Caco-2 (cell line): Measurements from ENCODE around the gene NDST1. TPM values are rescaled to one million over a fixed set of nuclear protein-coding genes. Genes with fewer than 3 reads are reported as not detected.

Experiments used
- BruUV-seq: library from RNA; stranded (reverse); fragments of 400-500 nt; replicated peaks from 2 replicates; lab custom pipeline; 2021; lab: Mats Ljungman, UMichigan
- CTCF ChIA-PET: fragments of 300-600 bp; sonication (Branson Sonifier 250); formaldehyde crosslinking; loops from one replicate; lab custom pipeline; 2022; ENCODE audit warnings: antibody characterized with exemption; lab: Charles Lee
- POLR2A ChIA-PET: fragments of 300-600 bp; sonication (Branson Sonifier 250); formaldehyde crosslinking; loops from one replicate; lab custom pipeline; 2022; ENCODE audit warnings: antibody characterized with exemption; lab: Charles Lee
- DNase-seq, 2 experiments: peaks; one replicate each; pipeline versions ENCODE4 v3.0.0 to v3.0.0-alpha.2; 2020 to 2022
- H3K27me3 ChIP-seq: replicated peaks from 2 replicates; pipeline ENCODE4 v1.6.0; 2011; ENCODE audit warnings: low read length; ENCODE audit not compliant: control insufficient read depth, insufficient read depth
- H3K36me3 ChIP-seq: 2 replicates; pipeline ENCODE4 v1.5.1; 2011; ENCODE audit warnings: low read length; ENCODE audit not compliant: control insufficient read depth, insufficient read depth
- H3K4me1 ChIP-seq: fragments of 250-450 bp; sonication (Bioruptor Pico); 2 replicates; pipeline ENCODE4 v1.5.1; 2020; ENCODE audit warnings: mild to moderate bottlenecking
- H3K4me3 ChIP-seq: 2 replicates; pipeline ENCODE4 v1.5.1; 2011; ENCODE audit warnings: low read depth, mild to moderate bottlenecking, control low read depth, low read length
- H3K9me3 ChIP-seq: fragments of 250-450 bp; sonication (Bioruptor Pico); 2 replicates; pipeline ENCODE4 v1.5.1; 2020; ENCODE audit warnings: mild to moderate bottlenecking, moderate library complexity
- H3K27ac Mint-ChIP-seq: one replicate; pipeline ENCODE4 v1.8.0; 2022; ENCODE audit warnings: mixed read lengths; ENCODE audit not compliant: unreplicated experiment
- H3K27me3 Mint-ChIP-seq: one replicate; pipeline ENCODE4 v1.8.0; 2022; ENCODE audit warnings: mixed read lengths; ENCODE audit not compliant: insufficient read depth, unreplicated experiment
- H3K36me3 Mint-ChIP-seq: one replicate; pipeline ENCODE4 v1.8.0; 2022; ENCODE audit warnings: mild to moderate bottlenecking, mixed read lengths; ENCODE audit not compliant: insufficient read depth, unreplicated experiment
- H3K4me1 Mint-ChIP-seq: one replicate; pipeline ENCODE4 v1.8.0; 2022; ENCODE audit warnings: low read depth, mixed read lengths; ENCODE audit not compliant: unreplicated experiment
- H3K4me3 Mint-ChIP-seq: one replicate; pipeline ENCODE4 v1.8.0; 2022; ENCODE audit warnings: mild to moderate bottlenecking, moderate library complexity, mixed read lengths; ENCODE audit not compliant: unreplicated experiment
- H3K9me3 Mint-ChIP-seq: one replicate; pipeline ENCODE4 v1.8.0; 2022; ENCODE audit warnings: mixed read lengths; ENCODE audit not compliant: unreplicated experiment
- intact Hi-C: fragments of 100-400 bp; cut with micrococcal nuclease; formaldehyde crosslinking; loops from one replicate; pipeline ENCODE4 v1.10.0; 2022; ENCODE audit not compliant: unreplicated experiment
- total RNA-seq: library from RNA; stranded (reverse); gene quantifications from 2 replicates; pipeline ENCODE4 v1.2.3, GENCODE V29; 2022
- TF ChIP-seq, protein P1 (sequence below), 2 experiments: fragments of 200-600 bp in 1 of 2; IDR thresholded peaks; 1 replicate in 1 of 2; 2 replicates in 1 of 2; pipeline versions ENCODE4 v1.5.1 to v1.8.0; 2011 to 2022; ENCODE audit warnings: antibody characterized with exemption in 1 of 2, control low read depth in 1 of 2, inconsistent platforms in 1 of 2, low read depth in 1 of 2, low read length in 1 of 2, mild to moderate bottlenecking in 1 of 2, moderate library complexity in 1 of 2; ENCODE audit not compliant: insufficient read depth in 1 of 2, severe bottlenecking in 1 of 2, unreplicated experiment in 1 of 2

NDST1 gene
- total RNA-seq, 1 experiment from 2014 or later = 110 TPM

DNA sequence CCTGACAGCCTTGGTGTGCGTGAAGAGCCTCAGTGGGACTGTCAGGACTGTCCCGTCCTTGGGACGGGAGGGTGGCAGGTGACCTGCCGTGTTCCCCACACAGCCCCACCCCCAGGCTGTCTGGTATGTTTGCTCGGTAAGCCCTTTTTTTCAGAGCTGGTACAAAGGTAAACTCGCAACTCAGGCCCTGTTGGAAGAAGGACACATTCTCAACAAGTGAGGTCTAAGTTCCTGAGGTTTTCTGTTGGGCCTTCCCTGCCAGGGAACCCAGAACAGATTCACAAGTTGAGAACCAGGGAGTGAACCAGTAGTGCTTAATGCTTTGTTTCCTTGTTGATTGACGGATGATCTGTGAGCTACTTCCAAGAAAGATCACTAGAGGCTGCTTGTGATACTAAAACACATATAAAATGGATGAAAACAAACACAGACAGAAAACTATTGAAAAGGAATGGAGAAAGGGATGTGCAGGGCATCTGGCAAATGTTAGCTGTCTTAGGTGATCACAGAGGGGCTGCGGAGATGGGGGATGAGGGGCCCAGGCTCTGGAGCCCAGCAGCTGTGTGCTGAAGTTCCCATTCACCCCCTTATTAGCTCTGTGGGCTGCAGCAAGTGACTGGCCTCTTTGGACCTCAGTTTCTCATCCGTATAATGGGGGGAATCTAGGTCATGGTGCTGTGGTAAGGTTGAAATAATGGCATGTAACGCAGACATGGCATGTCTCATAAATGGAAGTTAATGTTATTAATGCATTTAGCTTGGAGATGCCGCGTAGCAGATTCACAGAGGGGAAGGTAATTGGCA, 2.7 kb downstream of the NDST1 start:
- Mint-ChIP-seq H3K9me3 (no peaks in the 10 kb centered on the region), H3K4me1 (peaks cover 57% of the 10 kb centered on the region), H3K4me3 (peak overlapping the region; percentile 75), H3K27me3 (no peaks in the 10 kb centered on the region), H3K36me3 (peaks cover 54% of the 10 kb centered on the region), H3K27ac (peak overlapping the region; percentile 96)
- DNase-seq = peak; percentile 86 to 89
- H3K36me3 ChIP-seq = 0 out of 2 replicates have a peak, but pooled peaks cover 2% of the 10 kb centered on the region
- H3K27me3 ChIP-seq = no peaks in the 10 kb centered on the region
- peaks cover 65% of the 10 kb centered on the region for H3K4me1 ChIP-seq
- CTCF ChIA-PET = interaction anchor here (0.5 to 4.5 kb wide), 5 partner anchors 12 to 61 kb away, joined by 3 to 24 read pairs (median 4); partner anchors contain the start of gene RPS14
- intact Hi-C loops = loop anchor here (1.0 kb wide), 2 partner anchors 12 to 24 kb away; no protein-coding TSS in a partner anchor
- no peak overlapping the region for H3K4me3 ChIP-seq
- TSS peak; percentile 47 for BruUV-seq
- POLR2A ChIA-PET = no interaction called here
- TF ChIP-seq, protein P1, sequence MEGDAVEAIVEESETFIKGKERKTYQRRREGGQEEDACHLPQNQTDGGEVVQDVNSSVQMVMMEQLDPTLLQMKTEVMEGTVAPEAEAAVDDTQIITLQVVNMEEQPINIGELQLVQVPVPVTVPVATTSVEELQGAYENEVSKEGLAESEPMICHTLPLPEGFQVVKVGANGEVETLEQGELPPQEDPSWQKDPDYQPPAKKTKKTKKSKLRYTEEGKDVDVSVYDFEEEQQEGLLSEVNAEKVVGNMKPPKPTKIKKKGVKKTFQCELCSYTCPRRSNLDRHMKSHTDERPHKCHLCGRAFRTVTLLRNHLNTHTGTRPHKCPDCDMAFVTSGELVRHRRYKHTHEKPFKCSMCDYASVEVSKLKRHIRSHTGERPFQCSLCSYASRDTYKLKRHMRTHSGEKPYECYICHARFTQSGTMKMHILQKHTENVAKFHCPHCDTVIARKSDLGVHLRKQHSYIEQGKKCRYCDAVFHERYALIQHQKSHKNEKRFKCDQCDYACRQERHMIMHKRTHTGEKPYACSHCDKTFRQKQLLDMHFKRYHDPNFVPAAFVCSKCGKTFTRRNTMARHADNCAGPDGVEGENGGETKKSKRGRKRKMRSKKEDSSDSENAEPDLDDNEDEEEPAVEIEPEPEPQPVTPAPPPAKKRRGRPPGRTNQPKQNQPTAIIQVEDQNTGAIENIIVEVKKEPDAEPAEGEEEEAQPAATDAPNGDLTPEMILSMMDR (IDR thresholded peaks at IDR 0.05; ENCODE audit: insufficient read depth in 1 of 2, low read depth in 1 of 2, low read length in 1 of 2, severe bottlenecking in 1 of 2, unreplicated experiment in 1 of 2) = no peak
- H3K9me3 ChIP-seq = no peaks in the 10 kb centered on the region

DNA sequence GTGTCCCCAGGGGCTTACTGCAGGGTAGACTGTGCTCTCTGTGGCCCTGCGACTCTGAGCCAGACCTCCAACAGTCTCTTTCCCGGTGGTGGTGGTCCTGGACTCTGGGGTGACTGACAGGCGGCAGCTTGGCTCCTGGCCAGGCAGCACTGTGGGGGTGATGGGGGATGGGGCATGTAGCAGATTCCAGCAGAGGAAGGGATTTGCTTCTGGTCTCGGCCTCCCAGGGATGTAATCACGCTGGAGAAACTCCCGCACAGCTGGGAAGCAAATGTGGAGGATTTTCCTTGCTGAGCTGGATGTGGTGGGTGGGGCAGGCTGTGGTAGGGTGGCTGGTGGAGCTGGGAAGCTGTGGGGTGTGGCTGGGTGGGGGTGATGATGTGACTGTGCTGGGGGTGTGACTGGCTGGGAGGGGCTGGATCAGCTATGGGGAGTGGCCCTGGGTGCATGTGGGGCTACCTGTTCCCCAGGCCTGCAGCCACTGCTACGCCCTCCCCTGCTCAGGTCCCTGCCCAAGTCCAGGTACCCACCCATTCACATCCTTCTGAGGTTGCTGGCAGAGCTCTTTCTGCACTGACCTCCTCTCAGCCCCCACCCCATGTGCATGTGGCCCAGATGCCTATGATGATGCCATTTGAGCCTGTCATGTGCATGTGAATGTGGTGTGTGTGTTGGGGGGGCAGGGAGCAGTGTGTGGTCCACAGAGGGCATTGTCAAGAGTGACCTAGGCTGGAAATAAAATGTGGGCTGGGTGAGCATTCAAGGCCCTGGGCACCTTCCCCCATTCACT, 3.8 kb downstream of the NDST1 start:
- DNase-seq = peak; percentile 61 to 78
- H3K27me3 Mint-ChIP-seq = no peaks in the 10 kb centered on the region
- TF ChIP-seq, protein P1 (IDR thresholded peaks at IDR 0.05; ENCODE audit: insufficient read depth in 1 of 2, low read depth in 1 of 2, low read length in 1 of 2, severe bottlenecking in 1 of 2, unreplicated experiment in 1 of 2) = no peak
- Histone ChIP-seq H3K36me3 (0 out of 2 replicates have a peak, but pooled peaks cover 1% of the 10 kb centered on the region), H3K9me3 (no peaks in the 10 kb centered on the region), H3K4me1 (peaks cover 71% of the 10 kb centered on the region), H3K4me3 (no peak overlapping the region), H3K27me3 (no peaks in the 10 kb centered on the region)
- peak overlapping the region; percentile 75 for H3K4me3 Mint-ChIP-seq
- intact Hi-C loops = loop anchor here (2.0 kb wide), 1 partner anchor 13 kb away; no protein-coding TSS in a partner anchor
- H3K4me1 Mint-ChIP-seq = peaks cover 57% of the 10 kb centered on the region
- ChIA-PET CTCF (interaction anchor here (1.7 to 4.5 kb wide), 2 partner anchors 11 to 62 kb away, joined by 6 to 24 read pairs; partner anchors contain the start of gene RPS14), POLR2A (no interaction called here)
- H3K36me3 Mint-ChIP-seq = peaks cover 54% of the 10 kb centered on the region
- H3K9me3 Mint-ChIP-seq = no peaks in the 10 kb centered on the region
- BruUV-seq = no TSS peak
- peak overlapping the region; percentile 96 for H3K27ac Mint-ChIP-seq

DNA sequence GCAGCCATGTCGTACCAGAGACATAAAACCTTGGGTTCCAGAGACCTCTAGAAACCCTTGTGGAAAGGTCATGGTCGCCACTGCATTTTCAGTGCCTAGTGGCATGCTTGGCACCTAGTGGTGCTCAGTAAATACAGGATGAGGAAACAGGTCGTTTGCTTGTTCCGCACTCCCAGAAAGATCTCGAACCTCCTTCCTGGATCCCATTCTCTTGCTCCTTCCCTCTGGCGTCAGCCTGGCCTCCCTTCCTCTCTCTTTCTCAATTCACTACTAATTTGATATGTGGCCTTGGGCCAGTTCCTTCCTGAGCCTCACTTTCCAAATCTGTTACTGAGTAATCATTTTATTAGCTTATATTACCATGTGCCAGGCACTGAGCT, 4.4 kb downstream of the NDST1 start:
- H3K36me3 ChIP-seq = 0 out of 2 replicates have a peak, but pooled peaks cover 1% of the 10 kb centered on the region
- Mint-ChIP-seq H3K36me3 (peaks cover 54% of the 10 kb centered on the region), H3K9me3 (no peaks in the 10 kb centered on the region), H3K4me3 (no peak overlapping the region), H3K27me3 (no peaks in the 10 kb centered on the region), H3K27ac (peak overlapping the region; percentile 96), H3K4me1 (peaks cover 57% of the 10 kb centered on the region)
- H3K27me3 ChIP-seq = no peaks in the 10 kb centered on the region
- H3K4me1 ChIP-seq = peaks cover 71% of the 10 kb centered on the region
- TF ChIP-seq, protein P1 (IDR thresholded peaks at IDR 0.05; ENCODE audit: insufficient read depth in 1 of 2, low read depth in 1 of 2, low read length in 1 of 2, severe bottlenecking in 1 of 2, unreplicated experiment in 1 of 2) = no peak
- intact Hi-C loops = loop anchor here (2.0 kb wide), 1 partner anchor 14 kb away; no protein-coding TSS in a partner anchor
- H3K4me3 ChIP-seq = no peak overlapping the region
- CTCF ChIA-PET = interaction anchor here (4.5 kb wide), 1 partner anchor 10 kb away, joined by 24 read pairs; no protein-coding TSS in a partner anchor
- no peaks in the 10 kb centered on the region for H3K9me3 ChIP-seq
- POLR2A ChIA-PET = no interaction called here
- DNase-seq = no peak
- BruUV-seq = no TSS peak
